ENCODE results near the gene CST9. TPM values are rescaled to one million over a fixed set of nuclear protein-coding genes. Genes with fewer than 3 reads are reported as not detected.

Gene CST9, protein sequence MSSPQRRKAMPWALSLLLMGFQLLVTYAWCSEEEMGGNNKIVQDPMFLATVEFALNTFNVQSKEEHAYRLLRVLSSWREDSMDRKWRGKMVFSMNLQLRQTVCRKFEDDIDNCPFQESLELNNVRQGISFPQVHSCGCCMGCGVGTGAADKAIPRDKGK
- not detected for total RNA-seq

DNA sequence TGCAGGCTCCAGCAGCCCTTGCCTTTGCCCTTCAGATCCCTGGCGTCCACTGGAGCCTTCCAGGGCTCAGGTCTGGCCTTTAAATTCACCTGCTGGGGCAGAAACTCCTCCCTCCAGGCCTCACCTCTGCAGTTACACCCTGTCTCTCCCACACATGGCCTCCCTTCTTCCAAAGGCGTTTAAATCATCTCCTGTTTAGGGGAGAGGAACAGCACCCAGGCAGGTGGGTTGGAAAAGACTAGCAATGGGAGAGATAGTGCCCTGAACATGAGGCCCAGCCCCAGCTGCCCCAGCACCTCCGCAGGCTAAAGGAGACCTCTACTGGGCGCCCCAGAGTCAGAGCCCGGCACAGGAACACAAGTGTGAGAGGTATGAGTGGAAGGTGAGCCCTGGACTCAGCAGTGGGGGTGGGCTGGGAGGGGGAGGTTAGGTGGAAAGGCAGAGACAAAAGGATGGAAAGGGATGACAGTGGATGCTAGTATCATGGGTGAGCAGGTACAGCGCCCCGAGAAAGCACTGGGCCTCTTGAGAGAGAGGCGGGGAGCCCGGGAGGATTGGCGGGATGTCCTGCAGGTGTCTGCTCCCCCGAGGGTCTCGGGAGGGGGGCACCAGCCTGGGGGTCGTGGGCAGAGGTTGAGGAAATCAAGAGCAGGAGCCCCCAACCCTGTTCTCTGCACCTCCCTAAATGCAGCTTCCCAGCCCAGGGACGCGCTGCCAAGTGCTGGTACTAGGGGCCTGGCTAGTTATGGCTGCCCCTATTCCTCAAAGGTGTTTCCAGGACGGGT is at the start of gene CST9:
Gene CST9 (minus strand): TSS at position 51 of the 785 bp plus-strand sequence. CDS start 53 bp downstream, outside the sequence.
- DNase-seq (ENCODE audit: low read depth in 2 of 3, low spot score in 2 of 3), result no peak

DNA sequence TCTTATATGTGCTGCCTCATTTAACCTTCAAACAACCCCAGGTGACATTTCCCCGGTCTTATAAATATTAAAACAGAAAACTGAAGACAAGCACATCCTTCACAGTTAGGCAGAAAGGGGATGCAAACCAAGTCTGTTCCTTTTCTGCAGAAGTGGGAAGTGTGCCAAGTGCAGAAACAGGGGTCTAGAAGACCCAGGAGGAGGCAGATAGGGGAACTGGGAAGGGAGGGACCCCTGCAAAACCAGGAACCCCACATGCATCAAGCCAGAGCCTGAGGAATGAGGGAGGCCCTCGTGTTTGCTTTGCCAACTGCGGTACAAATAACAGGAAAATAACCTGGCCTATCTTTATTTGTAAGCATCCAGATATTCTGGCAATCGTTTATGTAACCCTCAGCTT is 49.0 kb upstream of the CST9 start:
- DNase-seq (ENCODE audit: low read depth in 2 of 3, low spot score in 2 of 3), result no peak

DNA sequence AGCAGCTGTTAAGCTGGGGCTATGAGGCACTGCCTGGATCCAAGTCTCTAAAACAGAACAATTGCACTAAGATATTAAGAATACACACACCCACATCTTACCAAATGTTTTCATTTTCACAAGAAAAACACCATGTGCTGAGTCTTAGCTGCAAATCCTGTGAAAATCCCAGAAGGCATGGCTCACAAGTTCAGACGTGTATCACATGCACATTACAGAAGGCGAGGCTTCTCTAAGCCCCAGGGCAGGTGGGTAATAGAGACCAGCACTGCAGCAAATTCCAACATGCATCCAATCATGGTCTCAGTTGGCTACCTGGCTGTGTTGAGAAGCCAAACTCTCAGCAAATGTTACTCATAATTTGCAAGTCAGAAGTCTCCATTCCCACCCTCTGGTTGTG is 48.3 kb upstream of the CST9 start:
- no peak for DNase-seq (ENCODE audit: low read depth in 2 of 3, low spot score in 2 of 3)

DNA sequence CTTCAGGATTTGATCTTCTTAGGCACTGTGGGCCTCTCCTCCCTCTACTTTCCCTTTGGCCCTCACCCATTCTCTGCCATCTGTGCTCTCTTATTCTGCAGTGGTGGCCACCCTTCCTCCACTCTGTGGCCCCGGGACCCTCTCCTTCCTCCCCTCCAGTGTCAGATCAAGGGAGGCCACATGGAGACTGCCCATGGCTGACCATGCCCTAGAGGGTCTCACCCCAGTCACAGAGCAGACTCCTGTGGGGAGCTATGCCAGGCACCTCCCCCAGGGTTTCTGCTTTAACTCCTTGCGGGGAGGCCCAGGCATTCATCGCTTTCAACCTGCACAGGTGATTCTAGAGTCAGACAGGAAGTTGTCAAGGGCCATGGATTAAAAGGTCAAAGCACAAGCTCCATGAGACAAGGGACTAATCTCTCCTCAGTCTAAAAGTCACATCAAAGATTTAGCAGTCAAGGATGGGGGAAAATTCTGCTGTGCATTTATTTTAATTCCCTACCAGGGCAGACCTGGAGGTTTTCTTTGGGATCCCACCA is 47.8 kb upstream of the CST9 start:
- DNase-seq (ENCODE audit: low read depth in 2 of 3, low spot score in 2 of 3), result no peak

DNA sequence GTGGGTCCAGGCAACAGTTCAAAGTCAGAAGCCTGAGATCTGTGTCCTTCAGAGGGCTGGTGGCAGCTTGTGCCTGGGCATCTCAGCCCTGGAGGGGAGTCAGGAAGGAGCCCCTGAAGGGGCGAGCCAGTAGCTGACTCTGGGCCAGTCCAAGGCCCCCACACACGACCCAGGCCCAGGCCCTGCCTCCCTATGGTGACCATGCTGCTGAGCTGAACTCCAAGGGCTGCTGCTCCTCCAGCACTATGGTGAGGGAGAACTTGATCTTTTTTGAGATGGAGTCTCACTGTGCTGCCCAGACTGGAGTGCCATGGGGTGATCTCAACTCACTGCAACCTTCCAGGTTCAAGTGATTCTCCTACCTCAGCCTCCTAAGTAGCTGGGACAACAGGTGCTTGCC is 47.2 kb upstream of the CST9 start:
- DNase-seq (ENCODE audit: low read depth in 2 of 3, low spot score in 2 of 3), result no peak

DNA sequence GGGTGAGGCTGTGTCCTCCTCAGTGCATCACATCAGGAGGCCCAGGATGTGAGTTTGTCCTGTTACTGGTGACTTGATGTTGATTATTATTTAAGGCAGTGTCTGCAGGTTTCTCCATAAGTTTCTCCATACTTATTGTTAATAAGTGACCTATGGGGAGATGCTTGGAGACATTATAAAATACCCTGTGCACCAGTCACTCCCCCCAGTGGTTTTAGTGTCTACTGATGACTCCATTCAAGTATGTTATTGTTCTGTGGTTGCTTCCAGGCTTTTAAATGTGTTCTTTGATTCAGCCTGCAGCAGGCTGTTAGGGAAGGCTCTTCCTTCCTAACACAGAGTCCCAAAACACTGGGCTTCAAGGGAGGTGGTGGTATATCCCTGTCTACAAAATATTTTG is 46.7 kb upstream of the CST9 start:
- no peak for DNase-seq (ENCODE audit: low read depth in 2 of 3, low spot score in 2 of 3)

DNA sequence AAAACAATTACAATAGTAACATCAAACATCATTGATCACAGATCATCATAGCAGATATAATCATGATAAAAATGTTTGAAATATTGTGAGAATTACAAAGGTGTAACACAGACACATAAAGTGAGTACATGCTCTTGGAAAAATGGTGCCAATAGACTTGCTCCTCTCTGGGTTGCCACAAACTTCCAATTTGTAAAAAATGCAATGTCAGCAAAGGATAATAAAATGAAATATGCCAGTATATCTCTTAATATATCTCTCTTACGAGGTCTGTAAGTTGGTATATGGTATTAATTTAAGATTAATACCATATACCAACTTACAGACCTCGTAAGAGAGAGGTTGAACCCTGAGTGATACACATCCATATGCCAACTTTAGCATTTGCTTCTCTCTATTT is 45.4 kb upstream of the CST9 start:
- no peak for DNase-seq (ENCODE audit: low read depth in 2 of 3, low spot score in 2 of 3)

DNA sequence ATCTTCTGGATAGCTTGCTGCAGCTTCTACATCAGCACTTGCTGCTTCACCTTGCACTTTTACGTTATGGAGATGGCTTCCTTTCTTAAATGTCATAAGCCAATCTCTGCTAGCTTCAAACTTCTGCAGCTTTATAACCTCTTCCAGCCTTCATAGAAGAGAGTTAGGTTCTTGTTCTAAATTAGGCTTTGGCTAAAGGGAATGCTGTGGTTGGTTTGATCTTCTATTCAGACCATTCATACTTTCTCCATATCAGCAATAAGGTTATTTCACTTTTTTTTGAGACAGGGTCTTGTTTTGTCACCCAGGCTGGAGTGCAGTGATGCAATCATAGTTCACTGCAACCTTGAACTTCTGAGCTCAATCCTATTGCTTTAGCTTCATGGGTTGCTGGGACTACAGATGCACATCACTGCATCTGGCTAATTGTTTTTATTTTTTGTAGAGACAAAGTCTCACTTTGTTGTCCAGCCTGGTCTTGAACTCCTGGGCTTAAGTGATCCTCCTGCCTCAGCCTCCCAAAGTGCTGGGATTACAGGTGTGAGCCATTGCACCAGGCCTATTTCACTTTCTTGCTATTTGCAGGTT is 44.2 kb upstream of the CST9 start:
- no peak for DNase-seq (ENCODE audit: low read depth in 2 of 3, low spot score in 2 of 3)

DNA sequence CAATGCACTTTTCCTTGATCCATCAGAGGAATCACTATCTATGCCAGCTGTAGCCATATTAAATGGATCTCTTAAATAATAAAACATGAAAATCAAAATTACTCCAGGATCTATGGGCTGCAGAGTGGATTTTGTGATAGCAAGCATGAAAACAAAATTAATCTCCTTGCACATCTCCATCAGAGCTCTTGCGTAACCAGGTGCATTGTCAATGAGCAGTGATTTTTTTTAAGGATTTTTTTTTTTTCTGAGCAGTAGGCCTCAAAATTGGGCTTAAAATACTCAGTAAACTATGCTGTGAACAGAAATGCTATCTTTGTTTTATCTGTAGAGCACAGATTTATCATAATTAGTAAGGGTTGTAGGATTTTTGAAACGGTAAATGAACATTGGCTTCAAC is 43.5 kb upstream of the CST9 start:
- DNase-seq (ENCODE audit: low read depth in 2 of 3, low spot score in 2 of 3), result no peak

DNA sequence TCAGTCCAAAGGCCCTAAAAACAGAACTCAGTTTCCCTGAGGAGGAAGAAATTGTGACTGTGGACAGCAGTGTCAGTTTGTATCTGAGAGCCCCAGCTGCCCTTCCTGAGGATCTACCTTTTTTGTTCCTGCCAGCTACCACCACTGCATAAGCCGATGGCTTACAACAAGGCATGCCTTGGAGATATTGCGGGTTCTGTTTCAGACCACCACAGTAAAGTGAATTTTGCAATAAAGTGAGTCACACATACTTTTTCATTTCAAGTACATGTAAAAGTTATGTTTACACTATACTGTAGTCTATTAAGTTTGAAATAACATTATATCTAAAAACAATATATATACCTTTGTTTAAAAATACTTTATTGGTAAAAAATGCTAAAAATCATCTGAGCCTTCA is 41.6 kb upstream of the CST9 start:
- DNase-seq (ENCODE audit: low read depth in 2 of 3, low spot score in 2 of 3), result no peak

DNA sequence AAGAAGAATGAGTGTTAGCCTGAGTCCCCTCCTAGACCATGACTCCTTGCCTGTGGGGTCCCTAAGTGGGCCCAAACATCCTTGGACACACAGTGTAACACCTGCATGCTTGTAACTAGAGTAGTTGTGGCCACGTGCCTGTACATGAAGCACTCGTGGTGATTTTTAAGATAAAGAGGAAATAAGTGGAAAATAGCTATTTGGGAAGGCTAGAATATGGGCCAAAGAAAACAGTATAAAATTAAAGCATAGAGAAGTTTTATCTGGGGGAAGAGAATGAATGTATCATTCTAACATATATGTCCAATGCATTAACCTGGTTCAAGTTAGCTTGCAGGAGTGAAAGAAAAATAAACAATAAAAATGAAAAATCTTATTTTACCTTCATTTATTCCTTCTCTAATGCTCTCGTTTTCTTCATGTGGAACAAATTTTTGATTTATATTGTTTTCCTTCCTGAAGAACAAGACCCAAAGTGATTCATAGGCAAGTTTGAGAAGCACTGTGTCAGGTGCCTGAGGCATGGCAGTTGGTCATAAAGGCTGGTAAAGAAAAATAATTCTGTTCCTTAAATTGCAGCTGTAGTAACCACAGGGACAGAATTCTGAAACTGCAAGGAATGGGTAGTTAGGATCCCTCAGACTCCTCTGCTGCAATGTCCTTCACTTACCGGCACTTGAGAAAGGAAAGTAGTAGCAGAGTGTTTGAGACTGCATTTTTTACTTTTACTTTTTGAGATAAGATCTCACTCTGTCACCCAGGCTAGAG is 40.6 kb upstream of the CST9 start:
- DNase-seq (ENCODE audit: low read depth in 2 of 3, low spot score in 2 of 3), result peak in 2 of 3 donors; percentile 42 to 69

DNA sequence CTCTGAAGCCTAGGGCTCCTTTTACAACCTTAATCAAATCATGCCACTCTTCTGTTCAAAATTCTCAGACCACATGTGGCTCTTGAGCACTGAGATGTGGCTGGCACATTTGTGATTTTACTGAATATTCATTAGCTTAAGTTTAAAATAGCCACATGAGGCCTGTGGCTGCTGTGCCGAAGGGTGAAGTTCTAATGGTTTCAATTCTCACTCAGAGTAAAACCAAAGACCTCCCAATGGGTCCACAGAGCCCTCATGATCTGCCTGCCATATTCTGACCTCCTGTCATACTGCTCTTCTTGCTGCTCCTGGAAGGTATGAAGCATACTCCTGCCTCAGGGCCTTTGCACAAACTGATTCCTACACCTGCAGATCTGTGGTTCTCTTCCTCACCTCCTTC is 39.9 kb upstream of the CST9 start:
- DNase-seq (ENCODE audit: low read depth in 2 of 3, low spot score in 2 of 3), result no peak

DNA sequence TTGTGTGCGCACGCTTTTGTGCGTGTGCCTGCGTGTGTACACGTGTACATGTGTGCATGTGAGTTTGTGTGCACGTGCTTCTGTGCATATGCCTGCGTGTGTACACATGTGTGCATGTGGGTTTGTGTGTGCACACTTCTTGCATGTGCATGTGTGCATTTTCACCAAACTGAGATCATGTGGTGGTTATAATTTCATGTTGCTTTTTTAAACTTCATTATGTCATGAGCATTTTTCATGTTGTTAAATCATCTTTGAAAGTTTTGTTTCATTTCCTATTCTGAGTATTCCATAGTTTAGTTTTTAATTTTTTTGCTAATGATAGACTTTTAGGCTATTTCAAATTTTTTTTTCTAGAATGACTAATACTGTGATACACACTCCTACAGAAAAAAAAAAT is 38.4 kb upstream of the CST9 start:
- no peak for DNase-seq (ENCODE audit: low read depth in 2 of 3, low spot score in 2 of 3)

DNA sequence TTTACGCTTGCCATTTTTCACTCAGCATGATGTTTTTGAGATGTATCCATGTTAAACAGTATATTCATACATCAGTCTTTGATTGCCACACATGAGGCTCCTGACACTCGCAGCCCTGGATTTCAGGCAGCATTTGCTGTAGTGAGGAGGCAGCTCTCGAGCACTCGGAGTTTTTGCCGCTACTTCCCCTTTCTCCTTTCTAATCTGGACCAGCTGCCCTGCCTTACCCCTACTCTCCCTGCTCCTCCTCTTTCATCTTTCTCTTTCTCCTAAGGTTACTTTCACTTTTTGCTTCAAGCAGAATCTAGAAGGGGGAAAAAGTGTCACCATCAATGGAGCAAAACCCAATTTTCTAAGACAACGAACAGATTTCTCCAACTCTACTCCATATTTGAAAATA is 37.9 kb upstream of the CST9 start:
- peak in 1 of 3 donors; percentile 67 for DNase-seq (ENCODE audit: low read depth in 2 of 3, low spot score in 2 of 3)

DNA sequence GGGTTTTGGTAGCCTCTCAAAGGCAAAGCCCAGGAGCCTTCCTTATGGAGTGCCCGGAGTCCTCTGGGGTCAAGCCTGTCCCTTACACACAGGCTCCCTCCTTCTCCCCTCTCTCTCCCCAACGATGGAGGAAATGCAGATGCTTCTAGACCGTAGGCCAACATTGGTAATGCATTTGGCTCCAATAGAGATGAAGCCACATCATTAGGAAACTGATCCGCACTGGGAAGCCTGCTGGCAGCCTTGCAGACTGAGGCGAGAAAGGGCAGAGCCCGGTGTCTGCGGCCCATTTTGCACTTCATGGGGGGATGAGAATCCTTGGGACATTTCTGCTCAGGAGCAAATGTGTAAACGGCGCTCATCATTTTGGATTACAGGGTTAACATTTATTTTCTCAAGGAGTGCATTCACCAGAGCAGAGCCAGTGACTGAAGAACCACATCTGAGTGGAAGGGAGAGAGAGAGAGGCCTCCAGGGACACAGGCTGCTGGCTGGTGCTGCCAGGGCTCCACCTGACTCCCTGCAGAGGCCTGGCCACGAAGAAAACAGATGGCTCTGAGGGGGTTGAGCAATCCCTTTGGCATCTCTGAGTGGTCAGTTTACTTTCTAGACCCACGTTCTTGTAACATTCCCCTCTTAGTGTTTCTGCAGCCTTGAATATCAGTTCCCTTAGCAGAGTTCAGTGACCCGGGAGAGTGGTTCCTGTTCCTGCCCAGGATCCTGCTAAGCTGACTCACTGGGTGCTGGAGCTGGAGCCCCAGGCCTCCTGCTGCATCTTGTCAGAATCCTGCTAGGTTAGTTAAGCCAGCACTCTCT is 36.4 kb upstream of the CST9 start:
- no peak for DNase-seq (ENCODE audit: low read depth in 2 of 3, low spot score in 2 of 3)

DNA sequence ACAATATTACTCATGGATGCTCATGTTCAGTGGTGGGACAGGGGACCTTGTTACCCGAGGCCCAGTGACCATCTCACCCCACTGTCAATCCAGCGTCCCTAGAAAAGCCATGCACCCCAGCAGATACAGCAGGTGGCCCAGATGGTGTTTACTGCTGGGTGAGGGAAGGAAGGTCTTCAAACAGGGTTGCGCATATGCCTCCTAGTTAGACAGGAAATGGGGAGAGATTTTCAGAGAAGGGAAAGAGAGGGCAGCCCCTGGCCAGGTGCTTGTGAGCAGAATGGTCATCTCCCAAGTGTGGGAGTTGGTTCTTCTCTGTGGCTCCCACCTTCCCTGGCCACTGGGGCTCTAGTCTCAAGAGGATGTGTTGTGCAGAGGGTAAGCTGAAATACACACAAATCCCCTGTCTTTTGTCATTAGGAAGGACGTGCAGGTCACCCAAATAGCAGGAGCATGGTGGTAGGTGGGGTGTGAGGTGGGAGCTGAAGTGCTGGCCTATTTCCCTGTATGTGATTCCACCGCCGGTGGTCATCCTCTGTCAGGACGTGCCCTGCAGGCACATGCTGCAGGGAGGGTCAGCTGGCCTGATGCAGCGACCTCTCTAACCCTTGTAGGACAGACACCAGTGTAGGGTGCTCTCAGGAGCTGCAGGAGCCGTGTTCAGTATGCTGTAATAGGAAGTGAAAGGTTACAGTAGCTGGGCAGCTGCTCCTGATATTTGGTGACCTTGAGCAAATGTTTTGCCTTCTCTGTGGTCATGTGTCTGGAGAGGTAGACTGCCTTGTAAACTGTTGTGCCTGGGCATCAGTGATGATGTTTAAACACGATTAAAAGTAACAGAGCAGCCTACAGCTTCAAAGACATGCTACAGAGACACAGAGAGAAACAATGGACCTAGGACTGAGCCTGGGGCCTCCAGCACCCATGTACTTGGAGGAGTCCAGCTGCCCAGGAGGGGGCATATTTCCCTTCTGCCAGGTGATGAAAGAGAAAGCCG is 35.3 kb upstream of the CST9 start:
- DNase-seq (ENCODE audit: low read depth in 2 of 3, low spot score in 2 of 3), result no peak

DNA sequence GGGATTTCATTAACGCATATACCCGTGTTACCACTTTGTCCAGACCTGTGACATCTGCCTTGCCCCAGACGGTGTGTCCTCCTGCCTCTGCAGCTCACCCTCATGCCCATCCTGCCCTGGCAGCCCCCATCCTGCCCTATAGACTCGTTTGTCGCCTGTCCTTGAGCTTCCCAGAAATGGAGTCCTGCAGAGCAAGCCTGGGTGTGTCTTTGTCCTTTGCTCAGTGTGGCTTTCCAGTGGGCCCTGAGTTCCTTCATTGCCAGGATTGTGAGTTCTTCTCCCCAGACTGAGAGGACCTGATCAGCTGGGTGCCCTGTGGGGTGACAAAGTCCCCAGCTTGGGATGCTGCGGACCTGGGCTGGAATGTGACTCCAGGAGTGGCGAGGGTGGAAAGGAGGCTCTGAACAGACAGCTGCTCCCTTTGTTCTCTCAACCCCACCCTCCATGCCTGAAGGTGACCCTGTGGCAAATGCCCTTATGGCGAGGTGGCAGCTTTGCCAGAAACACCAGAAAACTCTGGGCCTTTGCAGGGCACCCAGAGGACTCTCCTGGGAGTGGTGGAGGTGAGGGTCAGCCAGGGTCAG is 34.4 kb upstream of the CST9 start:
- no peak for DNase-seq (ENCODE audit: low read depth in 2 of 3, low spot score in 2 of 3)

DNA sequence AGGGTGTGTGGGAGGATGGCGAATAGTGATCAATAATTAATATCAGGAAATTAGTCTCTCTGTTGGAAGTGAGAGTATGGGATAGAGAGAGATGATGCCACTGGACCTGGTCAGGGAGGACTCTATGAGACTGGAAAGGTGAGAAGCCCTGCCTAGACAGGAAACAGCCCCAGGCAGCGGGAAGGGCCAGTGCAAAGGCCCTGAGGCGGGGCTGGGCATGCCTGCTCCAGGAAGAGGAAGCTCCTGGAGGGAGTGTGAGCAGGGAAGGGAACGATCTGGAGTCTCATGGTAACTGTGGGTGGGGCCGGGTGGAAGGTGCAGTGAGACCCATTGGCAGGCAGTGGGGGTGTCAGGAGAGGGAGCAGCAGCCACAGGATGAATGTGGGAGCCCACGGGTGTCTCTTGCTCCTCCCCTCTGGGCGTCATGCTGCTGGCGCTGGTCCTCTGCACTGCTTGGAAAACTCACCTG is 33.8 kb upstream of the CST9 start:
- no peak for DNase-seq (ENCODE audit: low read depth in 2 of 3, low spot score in 2 of 3)

DNA sequence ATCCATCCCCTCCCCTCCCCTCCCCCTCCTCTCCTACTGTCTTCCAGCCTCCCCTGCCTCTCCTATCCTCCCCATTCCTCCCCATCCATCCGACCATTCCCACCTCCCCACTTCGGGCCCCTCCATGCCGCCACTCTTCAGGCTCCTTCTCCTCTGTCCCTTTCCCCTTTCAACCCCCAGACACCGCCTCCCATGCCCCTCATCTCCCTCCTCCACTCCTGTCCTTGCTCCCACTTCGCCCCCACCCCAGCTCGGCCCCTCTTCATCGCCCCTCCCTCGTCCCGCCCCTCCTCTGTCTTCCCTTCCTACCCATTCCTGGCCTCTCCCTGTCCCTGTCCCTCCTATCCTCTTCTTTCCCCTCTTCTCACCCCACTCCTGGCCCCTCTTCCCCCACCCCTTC is 32.6 kb upstream of the CST9 start:
- no peak for DNase-seq (ENCODE audit: low read depth in 2 of 3, low spot score in 2 of 3)
